ENCODE results near the gene PCDHGA2. TPM values are rescaled to one million over a fixed set of nuclear protein-coding genes. Genes with fewer than 3 reads are reported as not detected.

Gene PCDHGA2
- total RNA-seq, 1 experiment from 2014 or later, result 0.68 TPM

Other genes starting within 250 kb of the PCDHGA2 start
- 3.3 to 13.0 TPM (median 3.7 TPM) in 5 replicates for gene PCDHB2, start 244.1 kb upstream of the PCDHGA2 start, total RNA-seq (2022; extraction: Qiagen RNA extraction)
- 8.7 TPM in 1 of 5 replicates, not detected in the others for gene PCDHB3, start 238.3 kb upstream of the PCDHGA2 start, total RNA-seq (2022; extraction: Qiagen RNA extraction)
- gene PCDHB4, start 216.9 kb upstream of the PCDHGA2 start, total RNA-seq (2022; extraction: Qiagen RNA extraction), result 0.07 to 0.13 TPM (median 0.09 TPM) in 4 of 5 replicates, not detected in the other
- gene PCDHB5, start 203.6 kb upstream of the PCDHGA2 start, total RNA-seq (2022; extraction: Qiagen RNA extraction), result 1.2 to 1.6 TPM (median 1.3 TPM) in 5 replicates
- gene PCDHB6, start 188.7 kb upstream of the PCDHGA2 start, total RNA-seq (2022; extraction: Qiagen RNA extraction), result 0.79 to 1.1 TPM (median 0.90 TPM) in 5 replicates
- gene PCDHB7, start 166.1 kb upstream of the PCDHGA2 start, total RNA-seq (2022; extraction: Qiagen RNA extraction), result 0.05 TPM in 1 of 5 replicates, not detected in the others
- gene PCDHB8, start 161.0 kb upstream of the PCDHGA2 start, total RNA-seq (2022; extraction: Qiagen RNA extraction), result 0.19 to 0.42 TPM (median 0.22 TPM) in 5 replicates
- gene PCDHB16, start 156.4 kb upstream of the PCDHGA2 start, total RNA-seq (2022; extraction: Qiagen RNA extraction), result 0.05 to 0.08 TPM (median 0.05 TPM) in 4 of 5 replicates, not detected in the other
- 0.03 to 0.26 TPM (median 0.05 TPM) in 3 of 5 replicates, not detected in the others for gene PCDHB9, start 151.6 kb upstream of the PCDHGA2 start, total RNA-seq (2022; extraction: Qiagen RNA extraction)
- gene PCDHB10, start 146.4 kb upstream of the PCDHGA2 start, total RNA-seq (2022; extraction: Qiagen RNA extraction), result not detected in 5 replicates
- 0.05 to 0.08 TPM (median 0.08 TPM) in 4 of 5 replicates, not detected in the other for gene PCDHB11, start 139.1 kb upstream of the PCDHGA2 start, total RNA-seq (2022; extraction: Qiagen RNA extraction)
- 0.06 TPM in 1 of 5 replicates, not detected in the others for gene PCDHB12, start 130.0 kb upstream of the PCDHGA2 start, total RNA-seq (2022; extraction: Qiagen RNA extraction)
- gene PCDHB13, start 124.8 kb upstream of the PCDHGA2 start, total RNA-seq (2022; extraction: Qiagen RNA extraction), result 0.04 to 0.12 TPM (median 0.05 TPM) in 5 replicates
- gene PCDHB14, start 115.4 kb upstream of the PCDHGA2 start, total RNA-seq (2022; extraction: Qiagen RNA extraction), result 0.05 to 0.21 TPM (median 0.14 TPM) in 5 replicates
- 0.06 to 0.11 TPM (median 0.10 TPM) in 3 of 5 replicates, not detected in the others for gene PCDHB15, start 93.4 kb upstream of the PCDHGA2 start, total RNA-seq (2022; extraction: Qiagen RNA extraction)
- not detected in 5 replicates for gene SLC25A2, start 34.7 kb upstream of the PCDHGA2 start, total RNA-seq (2022; extraction: Qiagen RNA extraction)
- gene TAF7, start 18.0 kb upstream of the PCDHGA2 start, total RNA-seq (2022; extraction: Qiagen RNA extraction), result 60.0 to 73.5 TPM (median 68.7 TPM) in 5 replicates
- gene PCDHGA1, start 8.2 kb upstream of the PCDHGA2 start, total RNA-seq (2022; extraction: Qiagen RNA extraction), result 0.24 to 0.29 TPM (median 0.26 TPM) in 5 replicates
- gene PCDHGA3, start 5.1 kb downstream of the PCDHGA2 start, total RNA-seq (2022; extraction: Qiagen RNA extraction), result not detected in 5 replicates
- 1.3 to 2.0 TPM (median 1.9 TPM) in 5 replicates for gene PCDHGB1, start 11.3 kb downstream of the PCDHGA2 start, total RNA-seq (2022; extraction: Qiagen RNA extraction)
- 0.07 to 0.22 TPM (median 0.12 TPM) in 5 replicates for gene PCDHGA4, start 16.3 kb downstream of the PCDHGA2 start, total RNA-seq (2022; extraction: Qiagen RNA extraction)
- 0.06 to 0.11 TPM (median 0.07 TPM) in 4 of 5 replicates, not detected in the other for gene PCDHGB2, start 21.2 kb downstream of the PCDHGA2 start, total RNA-seq (2022; extraction: Qiagen RNA extraction)
- 0.09 to 0.17 TPM (median 0.14 TPM) in 5 replicates for gene PCDHGA5, start 25.4 kb downstream of the PCDHGA2 start, total RNA-seq (2022; extraction: Qiagen RNA extraction)
- gene PCDHGB3, start 31.5 kb downstream of the PCDHGA2 start, total RNA-seq (2022; extraction: Qiagen RNA extraction), result 0.10 to 0.31 TPM (median 0.21 TPM) in 5 replicates
- gene PCDHGA6, start 35.1 kb downstream of the PCDHGA2 start, total RNA-seq (2022; extraction: Qiagen RNA extraction), result 0.13 to 0.27 TPM (median 0.21 TPM) in 5 replicates
- 0.69 to 1.1 TPM (median 0.90 TPM) in 5 replicates for gene PCDHGA7, start 44.0 kb downstream of the PCDHGA2 start, total RNA-seq (2022; extraction: Qiagen RNA extraction)
- 0.55 to 1.0 TPM (median 0.97 TPM) in 5 replicates for gene PCDHGB4, start 48.9 kb downstream of the PCDHGA2 start, total RNA-seq (2022; extraction: Qiagen RNA extraction)
- gene PCDHGA8, start 53.9 kb downstream of the PCDHGA2 start, total RNA-seq (2022; extraction: Qiagen RNA extraction), result 0.02 to 0.06 TPM (median 0.06 TPM) in 3 of 5 replicates, not detected in the others
- 1.6 to 2.6 TPM (median 2.2 TPM) in 5 replicates for gene PCDHGB5, start 59.2 kb downstream of the PCDHGA2 start, total RNA-seq (2022; extraction: Qiagen RNA extraction)
- gene PCDHGA9, start 64.0 kb downstream of the PCDHGA2 start, total RNA-seq (2022; extraction: Qiagen RNA extraction), result 0.06 to 0.08 TPM (median 0.06 TPM) in 3 of 5 replicates, not detected in the others
- gene PCDHGB6, start 69.3 kb downstream of the PCDHGA2 start, total RNA-seq (2022; extraction: Qiagen RNA extraction), result 0.08 to 0.13 TPM (median 0.12 TPM) in 5 replicates
- gene PCDHGA10, start 74.2 kb downstream of the PCDHGA2 start, total RNA-seq (2022; extraction: Qiagen RNA extraction), result 0.02 to 0.03 TPM in 2 of 5 replicates, not detected in the others
- 0.05 to 0.10 TPM (median 0.07 TPM) in 3 of 5 replicates, not detected in the others for gene PCDHGB7, start 78.9 kb downstream of the PCDHGA2 start, total RNA-seq (2022; extraction: Qiagen RNA extraction)
- 0.04 to 0.06 TPM (median 0.05 TPM) in 3 of 5 replicates, not detected in the others for gene PCDHGA11, start 82.3 kb downstream of the PCDHGA2 start, total RNA-seq (2022; extraction: Qiagen RNA extraction)
- 0.02 TPM in 1 of 5 replicates, not detected in the others for gene PCDHGA12, start 91.7 kb downstream of the PCDHGA2 start, total RNA-seq (2022; extraction: Qiagen RNA extraction)
- gene PCDHGC3, start 137.2 kb downstream of the PCDHGA2 start, total RNA-seq (2022; extraction: Qiagen RNA extraction), result 5.1 to 6.3 TPM (median 5.9 TPM) in 5 replicates
- gene PCDHGC4, start 146.3 kb downstream of the PCDHGA2 start, total RNA-seq (2022; extraction: Qiagen RNA extraction), result not detected in 5 replicates
- gene PCDHGC5, start 150.3 kb downstream of the PCDHGA2 start, total RNA-seq (2022; extraction: Qiagen RNA extraction), result not detected in 5 replicates

Data from A549 treated with Mapracorat at 1 μM for 4 hours (cell line).